T-helper 22 cell (primary cell): ENCODE measurements around the gene PWWP2B.

Experiments
- DNase-seq: peaks from one replicate; pipeline ENCODE4 v3.0.0-alpha.2; 2020; ENCODE audit warnings: low read depth

Gene PWWP2B

GRCh38 chr10:132459301-132460003 is 62.5 kb downstream of the PWWP2B start:
- no peak for DNase-seq

DNA sequence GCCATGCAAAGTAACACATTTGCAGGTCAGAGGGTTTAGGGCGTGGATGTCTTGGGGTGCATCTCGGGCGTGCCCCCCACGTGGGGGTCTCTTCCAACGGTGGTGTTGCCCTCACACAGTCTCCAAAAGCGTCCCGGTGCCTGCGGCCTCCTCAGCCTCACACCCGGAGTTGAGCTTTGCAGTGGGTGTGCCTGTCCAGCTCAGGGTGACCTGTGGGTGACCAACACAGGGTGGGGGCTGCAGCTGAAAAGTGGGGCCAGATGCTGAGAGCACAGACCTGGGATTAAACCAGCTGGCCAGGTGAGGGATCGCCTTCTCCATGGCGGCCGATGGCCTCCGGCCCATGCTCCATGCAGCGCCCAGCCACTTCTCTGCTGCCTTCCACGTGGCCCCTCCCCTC is 63.1 kb downstream of the PWWP2B start:
- no peak for DNase-seq

GRCh38 chr10:132460691-132461090 is 63.7 kb downstream of the PWWP2B start:
- DNase-seq: no peak

DNA sequence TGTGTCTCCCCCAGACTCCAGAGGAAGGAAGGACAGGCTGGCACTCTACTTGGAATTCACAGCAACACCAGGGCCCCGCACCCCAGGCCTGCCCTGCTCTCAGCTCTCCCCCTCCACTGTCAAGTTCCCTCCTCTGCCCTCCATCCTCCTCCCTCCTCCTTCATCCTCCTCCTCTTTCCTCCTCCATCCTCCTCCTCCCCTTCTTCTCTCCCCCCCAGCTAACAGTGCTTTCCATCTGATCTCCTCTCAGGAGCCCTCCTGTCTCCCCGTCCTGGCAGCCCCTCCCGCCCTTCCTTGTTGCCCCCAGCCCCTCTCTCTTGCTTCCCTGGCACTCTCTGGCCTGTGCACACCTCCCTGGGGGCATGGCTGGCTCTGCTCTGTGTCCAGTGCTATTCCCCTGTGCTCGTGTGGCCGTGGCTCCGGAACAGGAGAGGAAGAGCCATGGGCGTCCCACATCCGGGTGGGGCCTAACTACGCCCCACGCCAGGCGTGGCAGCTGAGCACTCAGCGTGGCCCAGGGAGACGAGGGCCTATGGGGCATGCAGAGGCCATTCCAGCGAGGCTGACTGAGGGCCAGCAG is 64.2 kb downstream of the PWWP2B start:
- DNase-seq: no peak

- no peak for DNase-seq
Measured at GRCh38 chr10:132461683-132462231, 64.8 kb downstream of the PWWP2B start.

GRCh38 chr10:132462463-132463332 is 65.7 kb downstream of the PWWP2B start:
- DNase-seq: no peak

DNA sequence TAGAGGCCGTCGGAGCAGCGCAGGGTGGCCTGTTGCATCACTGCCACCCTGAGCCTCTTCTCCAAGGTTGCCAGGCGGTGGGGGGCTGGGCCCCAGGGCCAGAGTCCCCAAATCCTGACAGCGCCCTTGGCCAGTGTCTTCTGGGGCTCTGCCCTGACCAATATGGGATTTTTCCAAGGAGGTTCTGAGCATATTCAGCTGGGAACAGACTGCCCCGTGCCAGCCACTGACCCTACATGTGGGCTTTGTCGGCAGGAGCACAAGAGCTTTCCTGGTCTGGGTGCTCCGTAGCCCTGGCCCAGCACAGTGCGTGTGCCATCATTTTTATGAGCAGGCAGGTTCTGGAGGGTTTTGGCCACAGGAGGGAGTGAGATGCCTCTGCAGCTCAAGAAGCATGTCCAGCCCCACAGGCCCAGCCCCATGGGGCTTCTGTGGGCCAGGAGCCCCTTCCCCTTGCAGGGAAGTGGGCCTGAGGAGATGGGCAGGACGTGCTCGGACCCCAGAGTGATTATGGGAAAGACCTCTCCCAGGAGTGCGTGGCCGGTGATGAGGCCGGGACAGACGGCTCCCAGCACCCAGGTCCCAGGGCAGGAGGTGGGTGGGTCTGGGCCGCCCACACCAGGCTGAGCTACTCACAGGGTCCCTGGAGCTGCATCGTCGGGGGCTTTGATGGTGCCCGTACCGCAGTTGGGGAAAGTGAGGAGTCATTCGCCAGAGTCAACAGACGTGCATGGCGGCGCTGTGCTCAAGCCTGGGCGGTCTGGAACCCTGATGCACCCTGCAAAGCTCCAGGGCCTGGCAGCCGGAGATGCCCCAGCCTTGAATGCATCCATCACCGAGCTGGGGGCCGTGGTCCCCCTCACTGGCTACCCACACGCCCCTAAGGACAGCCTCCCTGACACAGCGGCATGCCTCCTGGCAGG is 66.6 kb downstream of the PWWP2B start:
- no peak for DNase-seq

- no peak for DNase-seq
Measured at GRCh38 chr10:132464256-132465192, 67.5 kb downstream of the PWWP2B start.

GRCh38 chr10:132465193-132465888 is 68.3 kb downstream of the PWWP2B start:
- no peak for DNase-seq

GRCh38 chr10:132465889-132466519 is 69.0 kb downstream of the PWWP2B start:
- no peak for DNase-seq

DNA sequence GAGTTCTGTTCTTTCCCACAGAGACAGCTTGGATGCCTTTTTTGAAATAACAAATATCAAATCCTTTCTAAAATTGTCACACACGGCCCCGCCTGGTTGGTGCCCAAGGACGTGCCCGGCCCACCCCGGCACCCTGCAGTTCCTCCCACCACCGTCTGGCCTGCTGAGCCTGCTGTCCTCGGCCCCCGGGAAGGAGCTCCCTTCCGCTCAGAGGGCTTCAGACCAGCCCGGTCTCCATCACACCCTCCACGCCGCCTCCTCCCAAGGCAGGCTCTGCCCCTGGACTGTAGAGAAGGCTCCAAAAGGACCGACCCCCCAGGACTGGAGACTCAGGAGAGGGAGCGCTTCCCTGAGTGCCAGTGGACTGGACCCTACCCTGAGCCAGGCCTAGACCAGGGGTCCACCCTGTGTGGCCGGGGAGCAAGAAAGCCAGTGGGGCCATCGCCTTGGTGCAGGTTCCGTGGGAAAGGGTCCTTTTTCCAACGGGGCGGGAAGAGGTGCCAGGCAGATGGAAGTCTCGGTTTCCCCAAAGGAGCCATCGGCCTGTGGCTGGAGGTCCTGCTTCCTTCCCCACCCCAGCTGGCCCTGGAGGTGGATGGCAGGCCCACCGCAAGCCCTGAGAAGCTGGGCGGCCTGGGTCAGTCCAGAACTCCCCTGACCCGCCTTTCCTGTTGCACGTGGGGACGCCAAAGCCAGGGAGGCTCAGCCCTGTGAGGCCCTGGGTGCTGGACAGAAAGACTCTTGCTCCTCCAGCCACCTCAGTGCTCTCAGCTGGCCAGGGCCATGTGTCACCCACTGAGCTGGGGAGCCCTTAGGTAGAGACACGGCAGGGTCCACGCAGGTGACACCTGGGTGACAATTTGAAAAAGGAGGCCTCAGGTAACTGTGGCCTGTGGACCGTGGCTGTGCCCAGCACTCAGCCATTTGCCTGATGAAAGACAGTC is 69.8 kb downstream of the PWWP2B start:
- DNase-seq: no peak
